Stimulated activated naive B cell treated with anti-CD40 and anti-IgM and Interleukin-4, amounts not matched to agents 10 μg/mL and 1 μg/mL and 100 μg/mL, for 72 hours (primary cell): ENCODE results near the gene C11orf24.
A peak's percentile ranks its signal among the peaks of the same experiment; 100 is the strongest.

Experiments used
- ATAC-seq, 2 donors: fragments of 150-1000 bp; cut with Tn5 transposase; replicated peaks; 2 replicates each; pipeline ENCODE4 v1.10.0; 2021; ENCODE audit warnings: moderate library complexity in 1 of 2
- DNase-seq: peaks from one replicate; pipeline ENCODE4 v3.0.0; 2021
- H3K27ac Mint-ChIP-seq: one replicate; pipeline ENCODE4 v1.8.0; 2022; ENCODE audit warnings: mild to moderate bottlenecking, mixed read lengths
- H3K27me3 Mint-ChIP-seq, 2 donors: one replicate each; pipeline ENCODE4 v1.8.0; 2022; ENCODE audit warnings: mixed read lengths in 2 of 2
- H3K36me3 Mint-ChIP-seq, 2 donors: one replicate each; pipeline ENCODE4 v1.8.0; 2022; ENCODE audit warnings: mixed read lengths in 2 of 2, mild to moderate bottlenecking in 1 of 2
- H3K4me1 Mint-ChIP-seq, 2 donors: one replicate each; pipeline ENCODE4 v1.8.0; 2022; ENCODE audit warnings: mixed read lengths in 2 of 2, mild to moderate bottlenecking in 1 of 2
- H3K4me3 Mint-ChIP-seq, 2 donors: one replicate each; pipeline ENCODE4 v1.8.0; 2022; ENCODE audit warnings: mild to moderate bottlenecking in 2 of 2, mixed read lengths in 2 of 2, moderate library complexity in 1 of 2
- H3K9me3 Mint-ChIP-seq, 2 donors: one replicate each; pipeline ENCODE4 v1.8.0; 2022; ENCODE audit warnings: mixed read lengths in 2 of 2, mild to moderate bottlenecking in 1 of 2

C11orf24 gene

DNA sequence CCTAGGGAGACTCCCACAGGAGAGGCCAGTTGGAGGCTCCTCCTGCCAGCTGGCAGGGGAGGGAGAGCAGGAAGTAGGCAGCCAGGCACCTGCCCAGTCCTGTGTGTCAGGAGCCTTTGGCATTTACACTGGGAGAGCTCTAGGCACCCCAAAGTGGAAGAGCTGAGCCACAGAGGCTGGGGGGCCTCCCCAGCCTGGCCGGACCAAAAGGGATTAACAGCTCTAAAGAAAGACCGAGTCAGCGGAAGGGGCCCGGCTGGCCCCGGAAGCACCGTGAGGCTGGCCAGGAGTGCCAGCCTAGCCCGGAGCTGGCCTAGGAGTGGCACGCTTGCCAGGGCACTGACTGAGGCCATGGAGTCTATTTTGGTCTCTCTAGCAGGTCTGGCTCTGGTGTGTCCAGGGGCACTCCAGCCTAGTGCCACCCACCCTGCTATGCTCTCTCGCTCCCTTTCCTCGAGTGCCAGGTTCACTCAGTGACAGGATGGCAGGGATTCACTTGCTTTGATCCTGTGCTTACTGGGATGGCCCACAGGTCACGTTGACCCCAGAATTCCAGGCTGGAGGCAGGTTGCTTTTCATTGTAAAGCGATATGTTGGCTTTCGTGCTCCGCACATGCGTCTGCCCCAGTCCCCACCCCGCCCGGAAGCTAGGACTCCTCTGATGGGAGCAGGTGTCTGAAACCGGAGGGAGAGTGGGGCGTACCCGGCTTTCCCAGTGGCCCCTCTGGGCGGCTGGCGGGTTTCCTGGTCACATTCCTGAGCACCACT is 55.4 kb downstream of the C11orf24 start:
- H3K9me3 Mint-ChIP-seq: no peaks in the 10 kb centered on the region
- ATAC-seq: no peak
- no peak overlapping the region for H3K4me3 Mint-ChIP-seq
- no peak for DNase-seq
- H3K27ac Mint-ChIP-seq: no peak overlapping the region
- peaks cover 21 to 34% of the 10 kb centered on the region in 2 donors for H3K4me1 Mint-ChIP-seq
- peaks cover 4 to 10% of the 10 kb centered on the region in 2 donors for H3K27me3 Mint-ChIP-seq
- peaks cover 2 to 7% of the 10 kb centered on the region in 2 donors for H3K36me3 Mint-ChIP-seq

GRCh38 chr11:68215524-68216170 is 56.1 kb downstream of the C11orf24 start:
- Mint-ChIP-seq H3K27me3 (peaks cover 4 to 10% of the 10 kb centered on the region in 2 donors), H3K4me1 (peaks cover 27 to 41% of the 10 kb centered on the region in 2 donors), H3K9me3 (no peaks in the 10 kb centered on the region), H3K4me3 (peak overlapping the region; percentile 83 to 88), H3K36me3 (peaks cover 2 to 7% of the 10 kb centered on the region in 2 donors), H3K27ac (peak overlapping the region; percentile 89)
- DNase-seq (no peak), ATAC-seq (no peak)

DNA sequence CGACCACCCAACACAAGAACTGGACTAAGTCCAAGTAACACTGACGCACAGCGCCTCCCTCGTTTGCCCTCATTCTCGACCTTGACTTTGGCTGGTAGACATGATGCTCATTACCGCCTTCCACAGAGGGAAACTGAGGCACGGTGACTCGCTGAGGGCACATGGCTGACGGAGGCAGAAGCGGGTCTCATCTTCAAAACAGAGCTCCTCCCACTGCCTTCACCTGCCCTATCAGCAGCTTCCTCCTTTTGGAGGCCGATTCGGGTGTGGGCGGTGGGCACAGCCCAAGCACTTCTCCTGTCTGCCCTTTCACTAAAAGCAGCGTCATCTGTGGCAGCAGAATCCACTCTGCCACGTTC is 56.7 kb downstream of the C11orf24 start:
- peaks cover 2 to 7% of the 10 kb centered on the region in 2 donors for H3K36me3 Mint-ChIP-seq
- no peaks in the 10 kb centered on the region for H3K9me3 Mint-ChIP-seq
- DNase-seq (peak; percentile 38), ATAC-seq (peak; percentile 26 to 35)
- peaks cover 4 to 10% of the 10 kb centered on the region in 2 donors for H3K27me3 Mint-ChIP-seq
- peaks cover 31 to 45% of the 10 kb centered on the region in 2 donors for H3K4me1 Mint-ChIP-seq
- peak overlapping the region; percentile 89 for H3K27ac Mint-ChIP-seq
- peak overlapping the region; percentile 83 to 88 for H3K4me3 Mint-ChIP-seq

DNA sequence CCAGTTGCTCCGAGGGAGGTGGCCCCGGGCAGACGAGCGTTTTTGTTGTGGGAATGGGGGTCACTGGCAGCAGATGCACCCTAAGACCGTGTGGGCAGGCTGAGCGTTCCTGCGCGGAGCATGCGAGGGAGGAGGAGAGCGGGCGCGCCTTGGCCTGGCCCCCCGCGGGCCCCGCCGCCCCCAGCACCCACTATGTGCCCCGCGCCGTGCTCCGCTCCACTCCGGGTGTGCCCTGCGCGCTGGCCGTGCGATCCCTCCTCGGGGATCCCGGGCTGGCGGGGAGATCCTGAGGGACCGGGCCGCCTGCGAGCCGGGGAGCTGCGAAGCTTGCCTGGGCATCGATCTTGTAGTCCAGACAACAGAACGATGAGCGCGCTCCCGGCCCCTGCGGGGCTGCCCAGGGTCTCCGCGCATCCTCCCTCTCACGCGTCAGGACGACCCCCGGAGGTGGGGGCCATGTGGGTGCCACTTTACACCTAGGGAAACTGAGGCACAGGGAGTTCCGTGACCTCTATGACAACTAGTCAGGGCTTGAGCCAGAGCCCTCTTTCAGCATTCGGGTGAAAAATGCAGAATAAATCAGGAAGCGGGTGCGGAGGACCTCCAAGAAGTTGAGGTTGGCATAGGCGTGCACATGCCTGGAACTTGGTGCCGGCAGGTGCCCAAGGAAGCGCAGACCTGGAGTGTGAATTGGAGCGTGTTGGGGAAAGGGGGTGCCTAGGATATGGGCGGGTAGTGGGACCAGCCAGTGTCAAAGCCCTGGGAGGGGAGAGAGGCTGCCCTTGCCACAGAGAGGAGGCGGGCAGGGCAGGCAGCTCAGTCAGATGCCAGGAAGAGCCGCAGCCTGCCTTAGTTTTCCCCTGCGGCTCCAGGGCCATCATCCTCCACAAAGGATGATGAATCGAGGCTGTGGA is 57.3 kb downstream of the C11orf24 start:
- Mint-ChIP-seq H3K4me1 (peaks cover 28 to 45% of the 10 kb centered on the region in 2 donors), H3K9me3 (no peaks in the 10 kb centered on the region), H3K27me3 (peaks cover 4 to 10% of the 10 kb centered on the region in 2 donors), H3K4me3 (peak overlapping the region; percentile 83 to 88), H3K27ac (peak overlapping the region; percentile 93), H3K36me3 (peaks cover 2 to 7% of the 10 kb centered on the region in 2 donors)
- peak; percentile 26 for DNase-seq
- peak; percentile 22 to 24 for ATAC-seq

DNA sequence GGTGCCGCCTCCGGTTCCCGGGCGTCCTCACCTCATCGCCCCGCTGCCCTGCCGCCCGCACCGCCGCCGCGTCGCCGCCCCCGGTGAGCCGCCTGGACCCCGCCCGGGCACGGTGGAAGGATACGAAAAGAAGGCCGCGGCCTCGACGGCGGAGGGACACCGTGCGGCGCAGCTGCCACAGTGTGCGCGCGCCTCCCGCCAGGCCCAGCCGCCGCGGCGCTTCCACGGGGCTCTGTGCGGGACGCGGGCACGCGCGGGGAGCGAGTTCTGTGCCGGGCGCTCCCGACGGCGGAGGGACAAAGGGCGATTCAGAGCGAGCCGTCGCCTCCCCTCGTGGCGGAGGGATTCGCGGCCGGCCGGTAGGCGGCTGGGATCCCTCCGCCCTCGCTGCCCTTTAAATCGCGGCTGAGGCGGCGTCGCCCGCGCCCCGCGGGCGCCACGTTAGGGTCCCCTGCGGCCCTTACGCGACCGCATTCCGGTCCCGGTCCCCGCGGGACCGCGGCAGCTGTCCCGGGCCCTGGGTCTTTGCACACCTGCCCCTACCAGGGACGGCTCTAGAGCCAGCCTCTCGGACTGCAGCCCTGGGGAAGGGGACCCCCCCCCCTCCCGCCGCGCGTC is 58.1 kb downstream of the C11orf24 start:
- H3K27ac Mint-ChIP-seq: peak overlapping the region; percentile 93
- H3K9me3 Mint-ChIP-seq: no peaks in the 10 kb centered on the region
- H3K4me3 Mint-ChIP-seq: peak overlapping the region; percentile 83 to 88

DNA sequence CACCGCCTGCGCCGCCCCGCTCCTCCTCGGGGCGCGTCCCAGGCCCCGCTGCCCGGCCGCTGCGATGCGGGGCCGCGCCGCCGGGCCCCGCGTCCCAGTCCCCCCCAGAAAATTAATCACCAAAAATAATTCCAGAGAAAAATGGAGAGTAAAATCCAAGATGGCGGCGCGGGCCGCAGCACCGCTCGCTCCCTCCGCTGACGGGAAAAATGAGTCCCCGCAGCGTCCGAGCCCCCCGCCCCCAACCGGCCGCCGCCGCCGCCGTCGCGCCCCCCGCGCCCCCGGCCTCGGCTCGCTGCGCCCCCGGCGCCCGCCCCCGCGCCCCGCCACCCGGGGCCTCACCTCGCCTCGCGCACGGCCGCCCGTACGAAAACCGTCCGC is 58.6 kb downstream of the C11orf24 start, which contains the start of gene KMT5B:
Gene KMT5B (minus strand): TSS at position 162 of the 381 bp plus-strand sequence. CDS start 23,220 bp downstream, outside the sequence.
- Mint-ChIP-seq H3K4me3 (peak within 1 kb of the TSS; percentile 88 to 91), H3K36me3 (peaks cover 2 to 7% of the 10 kb centered on the region in 2 donors), H3K4me1 (peaks cover 35 to 54% of the 10 kb centered on the region in 2 donors), H3K9me3 (no peaks in the 10 kb centered on the region), H3K27me3 (peaks cover 4 to 10% of the 10 kb centered on the region in 2 donors), H3K27ac (peak within 1 kb of the TSS; percentile 97)
- peak in 1 of 2 donors; percentile 10 for ATAC-seq
- no peak for DNase-seq

More for the DNA sequence above, 58.1 kb downstream of the C11orf24 start:
- H3K36me3 Mint-ChIP-seq: peaks cover 2 to 7% of the 10 kb centered on the region in 2 donors
- peaks cover 4 to 10% of the 10 kb centered on the region in 2 donors for H3K27me3 Mint-ChIP-seq
- ATAC-seq: peak; percentile 54 to 58
- peaks cover 33 to 50% of the 10 kb centered on the region in 2 donors for H3K4me1 Mint-ChIP-seq
- DNase-seq: peak; percentile 82

DNA sequence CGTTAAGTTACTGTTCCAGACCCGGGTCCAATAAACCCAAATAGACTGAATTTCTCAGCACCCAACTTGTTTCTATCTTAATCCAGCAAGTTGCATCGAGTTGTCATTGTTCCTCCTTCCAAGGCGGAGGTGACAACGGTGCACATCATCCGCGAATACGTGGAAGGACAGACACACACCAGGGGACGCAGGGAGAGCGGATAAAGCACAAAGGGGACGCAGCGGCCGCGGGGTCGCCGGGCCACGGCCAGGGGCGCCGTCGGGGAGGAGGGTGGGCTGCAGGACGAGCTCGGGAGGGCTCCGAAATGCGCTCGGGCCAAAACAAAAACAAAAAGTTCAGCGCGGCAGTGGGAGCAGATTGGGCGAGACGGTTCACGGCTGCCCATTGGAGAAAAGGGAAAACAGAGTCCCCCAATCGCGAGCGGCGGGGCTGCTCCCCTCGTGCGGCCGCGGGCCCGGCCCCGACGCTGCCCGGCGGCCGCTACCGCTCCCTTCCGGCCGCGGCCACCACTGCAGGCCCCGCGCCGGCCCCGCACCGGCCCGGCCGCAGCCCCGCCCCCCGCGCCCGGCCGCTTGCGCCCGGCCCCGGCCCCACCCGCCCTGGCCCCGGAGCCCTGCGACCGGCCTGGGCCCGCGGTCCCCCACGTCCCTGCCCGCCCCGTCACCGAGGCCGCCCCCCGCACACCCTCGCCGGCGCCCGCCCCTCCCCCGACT is 59.2 kb downstream of the C11orf24 start:
- H3K36me3 Mint-ChIP-seq: peaks cover 2 to 7% of the 10 kb centered on the region in 2 donors
- peak overlapping the region; percentile 97 for H3K27ac Mint-ChIP-seq
- peak; percentile 72 to 74 for ATAC-seq
- no peaks in the 10 kb centered on the region for H3K9me3 Mint-ChIP-seq
- H3K27me3 Mint-ChIP-seq: peaks cover 4 to 10% of the 10 kb centered on the region in 2 donors
- peaks cover 35 to 55% of the 10 kb centered on the region in 2 donors for H3K4me1 Mint-ChIP-seq
- DNase-seq: peak; percentile 68
- H3K4me3 Mint-ChIP-seq: peak overlapping the region; percentile 88 to 91

- H3K4me3 Mint-ChIP-seq: peak overlapping the region; percentile 79 to 85
- H3K9me3 Mint-ChIP-seq: no peaks in the 10 kb centered on the region
- peak overlapping the region; percentile 86 for H3K27ac Mint-ChIP-seq
- no peak for DNase-seq
- ATAC-seq: no peak
- H3K4me1 Mint-ChIP-seq: peaks cover 42 to 65% of the 10 kb centered on the region in 2 donors
- H3K27me3 Mint-ChIP-seq: peaks cover 4 to 10% of the 10 kb centered on the region in 2 donors
- H3K36me3 Mint-ChIP-seq: peaks cover 2 to 7% of the 10 kb centered on the region in 2 donors
Measured at GRCh38 chr11:68211546-68211945, 60.2 kb downstream of the C11orf24 start.
